Stomach (tissue), 4 donors: ENCODE measurements around the gene NLK.

Experiments used
- EP300 ChIP-seq: sonication (generic); formaldehyde crosslinking; IDR thresholded peaks from one replicate; pipeline ENCODE4 v1.6.1; 2017; ENCODE audit warnings: antibody characterized with exemption
- POLR2A ChIP-seq, 4 donors: fragments of 450-650 bp; IDR thresholded peaks; one replicate each; pipeline ENCODE4 v1.6.1; 2016; ENCODE audit warnings: antibody characterized with exemption in 4 of 4, control low read depth in 2 of 4, mild to moderate bottlenecking in 1 of 4, moderate library complexity in 1 of 4
- TF ChIP-seq, protein P1 (sequence below), 7 experiments: fragments of 450-650 bp in 4 of 7; fragments of 200-600 bp in 3 of 7; sonication (generic) in 3 of 7; IDR thresholded peaks; one replicate each; pipeline ENCODE4 v1.5.1; 2016 to 2019; ENCODE audit warnings: antibody characterized with exemption in 7 of 7, control low read depth in 2 of 7, mild to moderate bottlenecking in 1 of 7

DNA sequence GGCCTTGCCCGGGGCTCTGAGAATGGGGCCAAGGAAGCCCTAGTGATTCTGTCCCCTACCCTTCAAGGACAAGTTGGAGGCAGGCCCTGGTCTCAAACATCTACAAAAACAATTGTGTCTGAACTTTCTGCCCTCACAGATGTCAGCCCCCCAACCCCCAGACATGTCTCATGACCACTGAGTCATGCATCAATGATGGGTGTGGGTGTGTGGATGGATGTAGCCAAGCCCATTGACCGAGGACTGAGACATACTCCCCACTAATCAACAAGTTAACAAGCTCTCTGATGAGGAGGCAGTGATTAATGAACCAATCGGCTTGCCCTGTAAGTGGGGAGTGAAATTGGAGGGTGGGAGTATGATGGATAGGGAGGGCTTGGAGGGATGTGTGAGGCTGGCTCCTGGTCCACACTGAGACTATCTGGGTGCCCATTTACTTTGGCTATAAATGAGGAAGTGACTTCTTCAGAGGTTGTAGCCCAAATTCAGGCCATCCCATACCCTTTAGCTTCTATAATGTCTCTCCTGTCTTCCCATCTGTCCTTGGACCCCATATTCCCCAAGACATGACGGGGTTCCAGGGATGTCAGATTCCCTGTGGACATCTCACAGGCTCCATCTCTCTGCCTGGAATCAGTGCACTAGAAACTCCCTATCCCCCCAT, 179.4 kb downstream of the NLK start:
- TF ChIP-seq, protein P1, sequence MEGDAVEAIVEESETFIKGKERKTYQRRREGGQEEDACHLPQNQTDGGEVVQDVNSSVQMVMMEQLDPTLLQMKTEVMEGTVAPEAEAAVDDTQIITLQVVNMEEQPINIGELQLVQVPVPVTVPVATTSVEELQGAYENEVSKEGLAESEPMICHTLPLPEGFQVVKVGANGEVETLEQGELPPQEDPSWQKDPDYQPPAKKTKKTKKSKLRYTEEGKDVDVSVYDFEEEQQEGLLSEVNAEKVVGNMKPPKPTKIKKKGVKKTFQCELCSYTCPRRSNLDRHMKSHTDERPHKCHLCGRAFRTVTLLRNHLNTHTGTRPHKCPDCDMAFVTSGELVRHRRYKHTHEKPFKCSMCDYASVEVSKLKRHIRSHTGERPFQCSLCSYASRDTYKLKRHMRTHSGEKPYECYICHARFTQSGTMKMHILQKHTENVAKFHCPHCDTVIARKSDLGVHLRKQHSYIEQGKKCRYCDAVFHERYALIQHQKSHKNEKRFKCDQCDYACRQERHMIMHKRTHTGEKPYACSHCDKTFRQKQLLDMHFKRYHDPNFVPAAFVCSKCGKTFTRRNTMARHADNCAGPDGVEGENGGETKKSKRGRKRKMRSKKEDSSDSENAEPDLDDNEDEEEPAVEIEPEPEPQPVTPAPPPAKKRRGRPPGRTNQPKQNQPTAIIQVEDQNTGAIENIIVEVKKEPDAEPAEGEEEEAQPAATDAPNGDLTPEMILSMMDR (IDR thresholded peaks at IDR 0.05): no peak
- TF ChIP-seq POLR2A (IDR thresholded peaks at IDR 0.05): no peak
- no peak for TF ChIP-seq EP300
